ENCODE data around the gene LHFPL2. TPM values are rescaled to one million over a fixed set of nuclear protein-coding genes. Genes with fewer than 3 reads are reported as not detected.

Gene LHFPL2
- total and polyA plus RNA-seq, 2 of the 4 experiments (the other 2 are of a cell fraction), result 6.5 to 11.3 TPM

DNA sequence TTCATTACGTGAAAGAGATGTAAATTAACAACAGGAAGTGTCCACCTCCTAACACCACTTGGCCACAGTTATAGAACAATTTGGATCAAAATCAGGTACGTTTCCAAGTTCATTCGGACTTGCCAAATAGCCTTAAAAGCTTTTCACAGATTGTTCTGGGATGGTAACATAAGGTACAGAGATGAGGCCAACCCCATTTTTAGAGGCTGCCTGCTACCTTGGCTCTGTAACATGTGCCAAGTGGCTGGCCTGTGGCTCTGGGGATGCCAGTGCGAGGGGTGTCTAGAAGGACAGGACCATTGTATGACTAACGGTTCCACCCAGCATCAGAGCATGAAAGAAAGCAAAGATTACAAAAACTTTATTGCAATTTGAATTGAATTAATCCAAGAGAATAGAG, 91.0 kb downstream of the LHFPL2 start:
- H3K9me1 ChIP-seq (ENCODE audit: insufficient read depth, low read length), result peaks cover 25% of the 10 kb centered on the region; the same call in 1 of the 2 replicates
- no peak overlapping the region for H3K4ac ChIP-seq (ENCODE audit: low read depth, low read length)
- 0 out of 4 replicates have a peak overlapping the region, but pooled peaks of 1 of the 2 experiments have one; percentile 5 for H4K8ac ChIP-seq (ENCODE audit: low read depth in 2 of 2, low read length in 2 of 2)
- CTCF ChIA-PET, result no interaction called here
- H3K4me1 ChIP-seq (ENCODE audit: control insufficient read depth, insufficient read depth, low read length), result no peaks in the 10 kb centered on the region
- no peaks in the 10 kb centered on the region for H3K27me3 ChIP-seq (ENCODE audit: control insufficient read depth, insufficient read depth, low read length)
- H4K91ac ChIP-seq (ENCODE audit: insufficient read depth, low read depth, low read length), result no peak overlapping the region
- no peak overlapping the region for H4K5ac ChIP-seq (ENCODE audit: low read depth, low read length)
- WGBS, 2 experiments (ENCODE audit: extremely low coverage in 2 of 2, insufficient read length in 1 of 2), result 100% methylated on average over 1 of the region's 5 CpGs; no CpG with 5 or more reads in 1 of the 2 experiments
- no peaks in the 10 kb centered on the region for H4K20me1 ChIP-seq (ENCODE audit: insufficient read depth, low read length)
- H2AFZ ChIP-seq (replicated peaks; ENCODE audit: low read length, poor library complexity), result no peak overlapping the region
- peaks cover 2% of the 10 kb centered on the region; the same call in 1 of the 2 replicates for H3K9me3 ChIP-seq (ENCODE audit: control insufficient read depth, insufficient read depth, low read length)
- H3K36me3 ChIP-seq (ENCODE audit: control insufficient read depth, insufficient read depth, low read length), result peaks cover 10% of the 10 kb centered on the region
- H3K4me3 ChIP-seq (ENCODE audit: insufficient read depth, low read depth, low read length), result no peak overlapping the region
- H3K14ac ChIP-seq (replicated peaks; ENCODE audit: low read depth, low read length), result no peak overlapping the region
- peaks cover 39 to 55% of the 10 kb centered on the region in 2 experiments for H3K79me1 ChIP-seq (ENCODE audit: low read depth in 1 of 2, low read length in 2 of 2)
- H2BK20ac ChIP-seq (ENCODE audit: low read depth, low read length), result no peak overlapping the region
- DNase-seq (no peak), ATAC-seq (ENCODE audit: low read depth) (no peak)
- H3K23ac ChIP-seq (ENCODE audit: low read depth, low read length), result no peak overlapping the region
- peak overlapping the region; percentile 2; the same call in 1 of the 2 replicates for H2AK5ac ChIP-seq (ENCODE audit: low read depth, low read length)
- no peak overlapping the region for H3K4me2 ChIP-seq (ENCODE audit: low read depth, low read length)
- H2BK120ac ChIP-seq (ENCODE audit: low read depth, low read length), result no peak overlapping the region
- H2BK15ac ChIP-seq (ENCODE audit: low read depth, low read length), result no peak overlapping the region
- POLR2A ChIA-PET (ENCODE audit: unreplicated experiment), result no interaction called here
- H2BK5ac ChIP-seq (ENCODE audit: low read depth, low read length, poor library complexity, severe bottlenecking), result no peak overlapping the region
- H3K27ac ChIP-seq (ENCODE audit: insufficient read depth, low read length), result no peak overlapping the region
- no TSS peak for BruUV-seq (replicated peaks)
- H2AK9ac ChIP-seq (replicated peaks; ENCODE audit: low read depth, low read length, poor library complexity), result no peak overlapping the region
- dilution Hi-C loops (cut with HindIII; ENCODE audit: low sequenced_read_pairs, unreplicated experiment), result no loop called here
- H3K56ac ChIP-seq (ENCODE audit: extremely low read depth, insufficient read depth, low read length), result no peak overlapping the region
- no peak overlapping the region for H3K9ac ChIP-seq (ENCODE audit: low read depth, low read length)
- no peak overlapping the region for H3K18ac ChIP-seq (ENCODE audit: low read depth, low read length)
- TF ChIP-seq SMC3 (IDR thresholded peaks at IDR 0.05; ENCODE audit: low read depth, low read length), result no peak
- TF ChIP-seq, protein P1, sequence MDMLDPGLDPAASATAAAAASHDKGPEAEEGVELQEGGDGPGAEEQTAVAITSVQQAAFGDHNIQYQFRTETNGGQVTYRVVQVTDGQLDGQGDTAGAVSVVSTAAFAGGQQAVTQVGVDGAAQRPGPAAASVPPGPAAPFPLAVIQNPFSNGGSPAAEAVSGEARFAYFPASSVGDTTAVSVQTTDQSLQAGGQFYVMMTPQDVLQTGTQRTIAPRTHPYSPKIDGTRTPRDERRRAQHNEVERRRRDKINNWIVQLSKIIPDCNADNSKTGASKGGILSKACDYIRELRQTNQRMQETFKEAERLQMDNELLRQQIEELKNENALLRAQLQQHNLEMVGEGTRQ (IDR thresholded peaks at IDR 0.05; ENCODE audit: low read depth, low read length), result no peak
- no peak for TF ChIP-seq FOS (IDR thresholded peaks at IDR 0.05; ENCODE audit: low read depth, low read length)
- TF ChIP-seq BHLHE40 (IDR thresholded peaks at IDR 0.05; ENCODE audit: low read depth, low read length), result no peak
- TF ChIP-seq RCOR1 (IDR thresholded peaks at IDR 0.05; ENCODE audit: insufficient replicate concordance, low read length), result no peak
- TF ChIP-seq CHD1 (IDR thresholded peaks at IDR 0.05; ENCODE audit: low read depth, low read length), result no peak
- TF ChIP-seq, protein P2, sequence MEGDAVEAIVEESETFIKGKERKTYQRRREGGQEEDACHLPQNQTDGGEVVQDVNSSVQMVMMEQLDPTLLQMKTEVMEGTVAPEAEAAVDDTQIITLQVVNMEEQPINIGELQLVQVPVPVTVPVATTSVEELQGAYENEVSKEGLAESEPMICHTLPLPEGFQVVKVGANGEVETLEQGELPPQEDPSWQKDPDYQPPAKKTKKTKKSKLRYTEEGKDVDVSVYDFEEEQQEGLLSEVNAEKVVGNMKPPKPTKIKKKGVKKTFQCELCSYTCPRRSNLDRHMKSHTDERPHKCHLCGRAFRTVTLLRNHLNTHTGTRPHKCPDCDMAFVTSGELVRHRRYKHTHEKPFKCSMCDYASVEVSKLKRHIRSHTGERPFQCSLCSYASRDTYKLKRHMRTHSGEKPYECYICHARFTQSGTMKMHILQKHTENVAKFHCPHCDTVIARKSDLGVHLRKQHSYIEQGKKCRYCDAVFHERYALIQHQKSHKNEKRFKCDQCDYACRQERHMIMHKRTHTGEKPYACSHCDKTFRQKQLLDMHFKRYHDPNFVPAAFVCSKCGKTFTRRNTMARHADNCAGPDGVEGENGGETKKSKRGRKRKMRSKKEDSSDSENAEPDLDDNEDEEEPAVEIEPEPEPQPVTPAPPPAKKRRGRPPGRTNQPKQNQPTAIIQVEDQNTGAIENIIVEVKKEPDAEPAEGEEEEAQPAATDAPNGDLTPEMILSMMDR (conservative IDR thresholded peaks at IDR 0.05; ENCODE audit: low read depth, low read length), result no peak
- no peak for TF ChIP-seq MAFK (IDR thresholded peaks at IDR 0.05; ENCODE audit: low read depth, low read length)
- TF ChIP-seq NFE2L2 (IDR thresholded peaks at IDR 0.05; ENCODE audit: low read depth, low read length), result no peak
- TF ChIP-seq RFX5 (IDR thresholded peaks at IDR 0.05; ENCODE audit: low read depth, low read length), result no peak
- TF ChIP-seq RAD21 (IDR thresholded peaks at IDR 0.05; ENCODE audit: low read length), result no peak
- no peak for TF ChIP-seq MXI1 (IDR thresholded peaks at IDR 0.05; ENCODE audit: borderline replicate concordance, low read depth, low read length)
- TF ChIP-seq POLR2A (IDR thresholded peaks at IDR 0.05; ENCODE audit: low read depth, low read length), result no peak
- no peak for TF ChIP-seq MAZ (IDR thresholded peaks at IDR 0.05; ENCODE audit: borderline replicate concordance, low read depth, low read length)
- in situ Hi-C loops (cut with MboI; ENCODE audit: low sequenced_read_pairs), result no loop called here
- intact Hi-C loops (cut with micrococcal nuclease), result no loop called here

All from IMR-90 (cell line).